ENCODE results near the gene HDDC2.
"Not testable (repeated sequence)": the region's sequence is repeated elsewhere in the genome, so short reads cannot be mapped to it uniquely, and the experiment has no call there.

Gene HDDC2

DNA sequence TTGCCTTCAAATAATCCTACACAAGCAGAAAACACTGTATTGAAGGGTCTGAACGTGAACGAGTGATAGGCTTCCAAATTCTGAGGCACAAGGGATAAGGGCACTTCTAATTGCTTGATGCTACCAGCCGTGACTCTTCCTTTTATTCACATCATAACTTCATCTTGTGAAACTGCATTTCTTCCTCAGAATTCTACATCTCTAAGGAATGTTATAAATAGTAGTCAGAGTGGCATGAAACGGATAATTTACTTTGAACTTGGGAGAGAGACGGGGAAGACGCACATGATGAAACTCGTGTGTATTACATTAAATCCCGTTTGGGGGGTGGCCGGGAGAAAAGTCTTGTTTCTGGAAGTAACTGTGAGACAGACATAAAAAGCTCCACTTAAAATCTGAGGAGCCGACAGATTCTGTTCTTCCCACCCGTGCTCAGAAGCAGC, 754 bp downstream of the HDDC2 start:
- Histone ChIP-seq H3K9me3 (ENCODE audit: low read length) (peaks cover 2% of the 10 kb centered on the region), H3K36me3 (ENCODE audit: insufficient read depth, low read length) (peaks cover 35% of the 10 kb centered on the region), H3K4me3 (ENCODE audit: low read length) (peak overlapping the region; percentile 98)

DNA sequence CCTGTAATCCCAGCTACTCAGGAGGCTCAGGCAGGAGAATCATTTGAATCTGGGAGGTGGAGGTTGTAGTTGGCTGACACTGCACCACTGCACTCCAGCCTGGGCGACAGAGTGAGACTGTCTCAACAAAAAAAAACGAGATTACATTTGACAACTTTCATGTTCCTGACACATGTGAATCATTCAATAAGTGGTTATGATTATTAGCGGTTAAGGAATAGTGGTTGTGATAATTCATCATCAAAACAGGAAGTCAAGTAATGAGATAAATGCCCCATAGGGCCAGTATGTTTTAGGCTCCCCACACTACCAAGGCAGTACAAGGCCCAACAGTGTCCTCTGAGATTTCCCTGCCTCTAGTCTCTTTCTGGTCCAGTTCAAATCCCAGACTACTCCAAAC, 2.5 kb downstream of the HDDC2 start:
- H3K9me3 ChIP-seq (ENCODE audit: low read length) = no peaks in the 10 kb centered on the region
- no peak overlapping the region for H2AFZ ChIP-seq (ENCODE audit: low read depth, low read length)
- H3K4me3 ChIP-seq (ENCODE audit: low read length) = no peak overlapping the region
- peaks cover 2% of the 10 kb centered on the region for H3K27me3 ChIP-seq (ENCODE audit: insufficient read depth, low read length)
- peaks cover 11% of the 10 kb centered on the region for H3K4me1 ChIP-seq (ENCODE audit: insufficient read depth, low read length)
- peaks cover 42% of the 10 kb centered on the region for H3K36me3 ChIP-seq (ENCODE audit: insufficient read depth, low read length)

More for the DNA sequence above, 754 bp downstream of the HDDC2 start:
- peaks cover 2% of the 10 kb centered on the region for H3K27me3 ChIP-seq (ENCODE audit: insufficient read depth, low read length)
- H3K4me1 ChIP-seq (ENCODE audit: insufficient read depth, low read length) = peaks cover 11% of the 10 kb centered on the region
- peak overlapping the region; percentile 93 for H2AFZ ChIP-seq (ENCODE audit: low read depth, low read length)

DNA sequence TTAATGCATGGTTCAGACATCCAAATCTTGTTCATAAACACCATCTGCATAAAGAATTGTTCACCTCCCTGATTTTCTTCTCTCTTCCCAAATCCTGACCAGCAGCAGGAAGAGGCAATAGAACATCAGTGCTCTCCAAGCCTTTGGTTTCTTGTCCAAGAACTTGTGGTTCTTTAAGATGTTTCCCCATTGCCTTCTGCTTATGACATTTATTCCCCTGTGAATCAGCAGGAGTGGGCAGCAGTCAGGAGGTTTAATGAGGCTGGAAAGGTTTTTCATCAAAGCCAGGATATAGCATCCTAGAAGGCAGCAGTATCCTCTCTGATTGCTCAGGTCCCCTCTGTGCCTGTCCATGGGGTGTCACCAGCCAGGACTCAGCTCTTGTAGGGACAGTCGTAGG, 5.3 kb downstream of the HDDC2 start:
- H3K4me3 ChIP-seq (ENCODE audit: low read length) = no peak overlapping the region
- H3K27me3 ChIP-seq (ENCODE audit: insufficient read depth, low read length) = no peaks in the 10 kb centered on the region
- H3K36me3 ChIP-seq (ENCODE audit: insufficient read depth, low read length) = peaks cover 56% of the 10 kb centered on the region
- no peaks in the 10 kb centered on the region for H3K9me3 ChIP-seq (ENCODE audit: low read length)
- H2AFZ ChIP-seq (ENCODE audit: low read depth, low read length) = no peak overlapping the region
- peaks cover 11% of the 10 kb centered on the region for H3K4me1 ChIP-seq (ENCODE audit: insufficient read depth, low read length)

DNA sequence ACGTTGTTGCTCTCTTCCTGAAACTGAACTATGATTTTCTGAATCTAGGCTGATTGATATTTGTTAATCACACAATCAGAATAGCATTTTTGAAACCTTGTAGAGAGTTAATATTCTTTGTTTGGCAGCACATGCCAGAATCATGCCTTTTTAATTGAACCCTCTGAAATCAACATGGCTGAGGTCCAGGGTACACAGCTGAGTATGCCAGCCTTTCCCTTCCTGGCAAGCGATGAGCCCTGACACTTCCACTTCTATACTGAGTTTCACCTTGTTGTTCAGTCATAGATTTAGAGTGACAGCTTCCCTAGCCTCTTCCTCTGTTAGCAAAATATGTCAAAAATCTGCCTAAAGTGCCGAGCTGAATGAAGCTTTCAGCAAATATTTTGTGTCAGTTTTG, 6.8 kb downstream of the HDDC2 start:
- H3K36me3 ChIP-seq (ENCODE audit: insufficient read depth, low read length) = peaks cover 59% of the 10 kb centered on the region

DNA sequence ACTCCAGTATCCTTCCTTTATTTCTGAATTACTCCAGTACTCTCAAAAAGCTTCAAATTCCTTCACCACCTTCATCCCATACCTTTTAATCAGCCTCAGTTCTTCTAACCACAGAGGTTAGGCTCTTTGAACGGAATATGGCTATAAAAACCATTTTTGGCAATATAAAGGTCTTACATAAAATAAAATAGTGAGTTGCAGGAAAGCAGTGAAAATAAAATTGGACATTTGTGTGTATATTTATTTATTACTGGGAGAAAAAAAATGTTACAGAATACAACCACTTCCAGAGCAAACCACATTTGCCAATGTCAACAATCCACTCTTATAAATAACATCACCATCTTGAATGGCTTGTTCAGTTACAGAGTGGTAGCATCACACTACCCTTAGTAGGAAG, 7.7 kb downstream of the HDDC2 start:
- Histone ChIP-seq H3K4me1 (ENCODE audit: insufficient read depth, low read length) (no peaks in the 10 kb centered on the region), H3K36me3 (ENCODE audit: insufficient read depth, low read length) (peaks cover 56% of the 10 kb centered on the region), H2AFZ (ENCODE audit: low read depth, low read length) (no peak overlapping the region), H3K27me3 (ENCODE audit: insufficient read depth, low read length) (no peaks in the 10 kb centered on the region), H3K9me3 (ENCODE audit: low read length) (peaks cover 3% of the 10 kb centered on the region), H3K4me3 (ENCODE audit: low read length) (no peak overlapping the region)

More for the DNA sequence above, 6.8 kb downstream of the HDDC2 start:
- Histone ChIP-seq H3K4me1 (ENCODE audit: insufficient read depth, low read length) (peaks cover under 1% of the 10 kb centered on the region), H3K27me3 (ENCODE audit: insufficient read depth, low read length) (no peaks in the 10 kb centered on the region), H2AFZ (ENCODE audit: low read depth, low read length) (no peak overlapping the region), H3K9me3 (ENCODE audit: low read length) (no peaks in the 10 kb centered on the region), H3K4me3 (ENCODE audit: low read length) (no peak overlapping the region)

DNA sequence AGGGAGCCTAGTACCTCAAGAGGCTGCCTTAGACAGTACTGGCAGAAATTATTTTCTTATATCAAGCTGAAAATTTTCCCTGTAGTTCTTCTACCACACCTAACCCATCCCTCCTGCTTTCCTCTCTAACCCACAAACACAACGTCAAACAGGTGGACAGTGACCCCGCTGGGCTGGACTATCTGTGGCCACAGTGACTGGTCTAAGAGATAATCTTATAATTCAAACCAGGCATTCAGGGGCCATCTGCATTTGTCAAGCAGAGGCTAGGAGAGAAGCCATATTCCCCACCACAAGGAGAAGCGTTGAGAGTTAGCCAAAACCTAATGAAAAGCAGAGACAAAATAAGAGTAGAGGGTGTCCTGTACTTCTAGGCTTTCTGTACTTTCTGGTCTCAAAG, 8.2 kb downstream of the HDDC2 start:
- H2AFZ ChIP-seq (ENCODE audit: low read depth, low read length) = no peak overlapping the region
- H3K9me3 ChIP-seq (ENCODE audit: low read length) = peaks cover 3% of the 10 kb centered on the region
- no peaks in the 10 kb centered on the region for H3K4me1 ChIP-seq (ENCODE audit: insufficient read depth, low read length)
- no peak overlapping the region for H3K4me3 ChIP-seq (ENCODE audit: low read length)
- H3K27me3 ChIP-seq (ENCODE audit: insufficient read depth, low read length) = no peaks in the 10 kb centered on the region
- H3K36me3 ChIP-seq (ENCODE audit: insufficient read depth, low read length) = peaks cover 51% of the 10 kb centered on the region

DNA sequence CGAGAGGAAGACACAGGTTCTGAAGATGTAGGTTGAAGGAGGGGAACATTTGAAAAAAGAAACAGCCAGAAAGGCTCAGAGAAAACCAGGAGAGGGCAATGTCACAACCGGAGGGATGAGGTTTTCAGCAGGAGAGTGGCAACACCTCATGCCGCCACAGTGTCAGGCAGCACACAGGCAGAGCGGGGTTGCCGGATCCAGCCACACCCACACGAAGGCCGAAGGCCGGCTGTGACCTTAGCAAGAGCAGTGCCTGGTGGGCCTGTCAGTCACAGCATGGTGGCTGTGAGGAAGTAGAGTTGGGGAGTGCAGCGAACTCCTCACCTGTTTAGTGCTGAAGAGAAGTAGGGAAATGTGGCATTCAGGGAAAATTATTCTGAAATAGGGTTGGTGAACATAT, 14.0 kb downstream of the HDDC2 start:
- H2AFZ ChIP-seq (ENCODE audit: low read depth, low read length) = no peak overlapping the region
- H3K9me3 ChIP-seq (ENCODE audit: low read length) = peaks cover 9% of the 10 kb centered on the region
- no peaks in the 10 kb centered on the region for H3K4me1 ChIP-seq (ENCODE audit: insufficient read depth, low read length)
- H3K27me3 ChIP-seq (ENCODE audit: insufficient read depth, low read length) = no peaks in the 10 kb centered on the region
- no peak overlapping the region for H3K4me3 ChIP-seq (ENCODE audit: low read length)
- peaks cover 40% of the 10 kb centered on the region for H3K36me3 ChIP-seq (ENCODE audit: insufficient read depth, low read length)

DNA sequence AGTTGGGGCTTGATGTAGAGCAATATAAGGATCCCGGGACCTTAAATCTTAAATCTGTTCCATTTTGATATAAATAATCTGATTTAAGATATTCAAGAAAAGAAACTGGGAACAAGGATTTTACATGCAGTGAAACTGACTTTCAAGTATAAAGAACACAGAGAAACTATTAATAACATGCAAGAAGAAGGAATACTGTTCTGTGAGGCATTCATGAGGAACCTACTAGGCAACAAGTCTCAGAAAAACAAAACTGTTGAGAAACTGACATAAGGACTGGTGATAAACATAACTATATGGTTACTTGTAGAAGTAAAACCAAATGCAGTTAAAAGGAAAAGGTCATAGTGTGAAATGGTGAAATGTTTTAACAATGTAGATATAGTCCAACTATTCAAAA, 15.8 kb downstream of the HDDC2 start:
- H3K36me3 ChIP-seq (ENCODE audit: insufficient read depth, low read length) = peaks cover 26% of the 10 kb centered on the region
- H3K27me3 ChIP-seq (ENCODE audit: insufficient read depth, low read length) = no peaks in the 10 kb centered on the region
- no peaks in the 10 kb centered on the region for H3K4me1 ChIP-seq (ENCODE audit: insufficient read depth, low read length)
- peaks cover 11% of the 10 kb centered on the region for H3K9me3 ChIP-seq (ENCODE audit: low read length)
- H3K4me3 ChIP-seq (ENCODE audit: low read length) = no peak overlapping the region
- H2AFZ ChIP-seq (ENCODE audit: low read depth, low read length) = no peak overlapping the region

DNA sequence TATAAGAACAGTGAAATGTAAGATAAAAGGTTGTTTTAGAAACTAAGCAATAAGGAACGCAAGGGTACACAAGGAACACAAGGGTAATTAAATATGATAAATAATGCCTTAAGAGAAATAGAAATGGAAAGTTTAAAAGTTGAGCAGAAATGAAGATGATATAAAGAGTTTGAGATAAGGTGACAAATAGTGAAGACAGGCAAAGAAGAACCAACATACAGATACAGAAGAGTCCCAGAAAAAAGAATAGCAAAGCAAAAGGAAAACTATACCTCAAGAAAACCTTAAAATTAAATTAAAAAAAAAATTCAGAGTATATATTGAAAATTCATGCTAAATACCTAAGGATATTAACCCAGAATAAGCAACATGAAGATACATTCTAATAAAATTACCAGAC, 16.4 kb downstream of the HDDC2 start:
- H3K9me3 ChIP-seq (ENCODE audit: low read length) = peaks cover 16% of the 10 kb centered on the region
- H2AFZ ChIP-seq (ENCODE audit: low read depth, low read length) = no peak overlapping the region
- H3K4me3 ChIP-seq (ENCODE audit: low read length) = no peak overlapping the region
- H3K27me3 ChIP-seq (ENCODE audit: insufficient read depth, low read length) = no peaks in the 10 kb centered on the region
- peaks cover 27% of the 10 kb centered on the region for H3K36me3 ChIP-seq (ENCODE audit: insufficient read depth, low read length)
- H3K4me1 ChIP-seq (ENCODE audit: insufficient read depth, low read length) = no peaks in the 10 kb centered on the region

DNA sequence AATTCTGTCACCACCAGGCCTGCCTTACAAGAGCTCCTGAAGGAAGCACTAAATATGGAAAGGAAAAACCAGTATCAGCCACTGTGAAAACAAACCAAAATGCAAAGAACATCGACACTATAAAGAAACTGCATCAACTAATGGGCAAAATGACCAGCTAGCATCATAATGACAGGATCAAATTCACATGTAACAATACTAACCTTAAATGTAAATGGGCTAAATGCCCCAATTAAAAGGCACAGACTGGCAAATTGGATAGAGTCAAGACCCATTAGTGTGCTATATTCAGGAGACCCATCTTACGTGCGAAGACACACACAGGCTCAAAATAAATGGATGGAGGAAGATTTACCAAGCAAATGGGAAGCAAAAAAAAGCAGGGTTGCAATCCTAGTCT, 19.3 kb downstream of the HDDC2 start:
- H3K27me3 ChIP-seq (ENCODE audit: insufficient read depth, low read length); H3K4me1 ChIP-seq (ENCODE audit: insufficient read depth, low read length); H2AFZ ChIP-seq (ENCODE audit: low read depth, low read length); H3K4me3 ChIP-seq (ENCODE audit: low read length): not testable (repeated sequence)
- Histone ChIP-seq H3K9me3 (ENCODE audit: low read length) (peaks cover 11% of the 10 kb centered on the region), H3K36me3 (ENCODE audit: insufficient read depth, low read length) (peaks cover 21% of the 10 kb centered on the region)

DNA sequence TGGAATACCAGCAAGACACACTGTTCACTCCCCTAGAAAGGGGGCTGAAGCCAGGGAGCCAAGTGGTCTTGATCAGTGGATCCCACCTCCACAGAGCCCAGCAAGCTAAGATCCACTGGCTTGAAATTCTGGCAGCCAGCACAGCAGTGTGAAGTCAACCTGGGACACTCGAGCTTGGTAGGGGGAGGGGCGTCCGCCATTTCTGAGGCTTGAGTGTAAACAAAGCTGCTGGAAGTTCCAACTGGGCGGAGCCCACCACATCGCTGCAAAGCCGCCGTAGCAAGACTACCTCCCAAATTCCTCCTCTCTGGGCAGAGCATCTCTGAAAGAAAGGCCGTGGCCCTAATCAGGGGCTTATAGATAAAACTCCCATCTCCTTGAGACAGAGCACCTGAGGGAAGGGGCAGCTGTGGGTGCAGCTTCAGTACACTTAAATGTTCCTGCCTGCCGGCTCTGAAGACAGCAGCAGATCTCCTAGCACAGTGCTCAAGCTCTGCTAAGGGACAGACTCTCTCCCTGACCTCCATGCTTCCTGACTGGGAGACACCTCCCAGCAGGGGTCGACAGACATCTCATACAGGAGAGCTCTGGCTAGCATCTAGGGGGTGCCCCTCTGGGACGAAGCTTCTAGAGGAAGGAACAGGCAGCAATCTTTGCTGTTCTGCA, 21.3 kb downstream of the HDDC2 start:
- peaks cover 15% of the 10 kb centered on the region for H3K36me3 ChIP-seq (ENCODE audit: insufficient read depth, low read length)
- not testable (repeated sequence) for H3K27me3 ChIP-seq (ENCODE audit: insufficient read depth, low read length); H3K9me3 ChIP-seq (ENCODE audit: low read length); H3K4me3 ChIP-seq (ENCODE audit: low read length); H2AFZ ChIP-seq (ENCODE audit: low read depth, low read length); H3K4me1 ChIP-seq (ENCODE audit: insufficient read depth, low read length)

DNA sequence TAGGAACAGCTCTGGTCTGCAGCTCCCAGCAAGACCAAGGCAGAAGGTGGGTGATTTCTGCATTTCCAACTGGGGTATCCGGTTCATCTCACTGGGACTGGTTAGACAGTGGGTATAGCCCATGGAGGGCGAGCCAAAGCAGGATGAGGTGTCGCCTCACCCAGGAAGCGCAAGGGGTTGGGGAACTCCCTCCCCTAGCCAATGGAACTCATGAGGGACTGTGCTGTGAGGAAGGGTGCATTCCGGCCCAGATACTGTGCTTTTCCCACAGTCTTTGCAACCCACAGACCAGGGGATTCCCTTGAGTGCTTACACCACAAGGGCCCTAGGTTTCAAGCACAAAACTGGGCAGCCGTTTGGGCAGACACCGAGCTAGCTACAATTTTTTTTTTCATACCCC, 21.8 kb downstream of the HDDC2 start:
- H3K9me3 ChIP-seq (ENCODE audit: low read length) = peaks cover 9% of the 10 kb centered on the region
- no peak overlapping the region for H3K4me3 ChIP-seq (ENCODE audit: low read length)
- H3K4me1 ChIP-seq (ENCODE audit: insufficient read depth, low read length) = peaks cover 6% of the 10 kb centered on the region
- peaks cover 15% of the 10 kb centered on the region for H3K36me3 ChIP-seq (ENCODE audit: insufficient read depth, low read length)
- no peaks in the 10 kb centered on the region for H3K27me3 ChIP-seq (ENCODE audit: insufficient read depth, low read length)
- H2AFZ ChIP-seq (ENCODE audit: low read depth, low read length) = no peak overlapping the region

DNA sequence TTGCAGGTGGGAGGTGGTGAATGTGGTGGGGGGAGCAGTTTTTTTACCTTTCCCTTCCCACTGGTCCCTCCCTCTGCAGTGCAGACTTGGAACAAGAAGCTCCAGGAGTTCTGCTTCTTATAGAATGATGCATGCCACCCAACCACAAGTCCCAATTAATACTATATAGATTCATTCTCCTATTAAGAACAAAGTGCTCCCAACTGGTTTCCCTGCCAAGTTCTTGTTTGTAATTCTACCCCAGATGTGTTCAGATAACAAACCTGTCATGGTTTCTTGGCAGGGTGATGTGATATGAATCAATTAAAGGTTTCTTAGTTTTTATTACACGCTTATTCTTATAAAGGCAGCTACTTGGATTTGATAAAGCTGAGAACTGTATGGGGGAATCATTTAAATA, 23.9 kb downstream of the HDDC2 start:
- no peak overlapping the region for H3K4me3 ChIP-seq (ENCODE audit: low read length)
- H3K36me3 ChIP-seq (ENCODE audit: insufficient read depth, low read length) = peaks cover 18% of the 10 kb centered on the region
- H3K4me1 ChIP-seq (ENCODE audit: insufficient read depth, low read length) = peaks cover 7% of the 10 kb centered on the region
- H3K27me3 ChIP-seq (ENCODE audit: insufficient read depth, low read length) = no peaks in the 10 kb centered on the region
- H2AFZ ChIP-seq (ENCODE audit: low read depth, low read length) = no peak overlapping the region
- H3K9me3 ChIP-seq (ENCODE audit: low read length) = peaks cover 9% of the 10 kb centered on the region

DNA sequence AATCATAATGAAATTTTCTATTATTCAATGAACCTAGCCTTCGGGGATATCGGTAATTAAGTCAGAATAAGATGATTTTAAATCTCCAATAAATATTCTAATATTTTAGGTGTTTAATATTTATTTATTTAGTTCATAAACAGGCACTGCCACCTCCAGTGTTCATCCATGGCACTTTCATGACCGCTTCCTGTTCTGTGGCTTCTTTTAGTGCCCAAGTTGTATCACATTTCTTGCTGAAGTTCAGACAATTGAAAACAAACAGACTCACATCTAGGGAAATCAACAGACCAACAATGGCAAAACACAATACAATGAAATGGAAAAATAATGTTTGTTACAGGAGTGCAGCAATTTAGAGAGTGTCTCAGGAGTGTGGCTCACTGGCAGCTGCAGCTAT, 26.0 kb downstream of the HDDC2 start:
- Histone ChIP-seq H3K9me3 (ENCODE audit: low read length) (peaks cover 8% of the 10 kb centered on the region), H3K36me3 (ENCODE audit: insufficient read depth, low read length) (peaks cover 22% of the 10 kb centered on the region), H3K4me1 (ENCODE audit: insufficient read depth, low read length) (peaks cover 7% of the 10 kb centered on the region), H3K27me3 (ENCODE audit: insufficient read depth, low read length) (no peaks in the 10 kb centered on the region), H2AFZ (ENCODE audit: low read depth, low read length) (no peak overlapping the region), H3K4me3 (ENCODE audit: low read length) (no peak overlapping the region)

Data from neuron (in vitro differentiated cells).